Activated CD4-positive, alpha-beta T cell treated with anti-CD3 and anti-CD28 coated beads for 36 hours (primary cell): ENCODE results near the gene DRG1. TPM values are rescaled to one million over a fixed set of nuclear protein-coding genes. Genes with fewer than 3 reads are reported as not detected.
"Not testable (repeated sequence)": the region's sequence is repeated elsewhere in the genome, so short reads cannot be mapped to it uniquely, and the experiment has no call there.

Experiments used
- ATAC-seq: fragments of 200-7000 bp; cut with Tn5 transposase; one replicate; pipeline ENCODE4 v1.10.0; 2021; ENCODE audit warnings: mild to moderate bottlenecking, moderate library complexity
- CTCF ChIA-PET: fragments of 350-600 bp; sonication (Branson Sonifier 250); formaldehyde crosslinking; loops from one replicate; lab custom pipeline; 2021; ENCODE audit warnings: antibody characterized with exemption; lab: Charles Lee
- POLR2A ChIA-PET: fragments of 350-600 bp; sonication (Branson Sonifier 250); formaldehyde crosslinking; loops from one replicate; lab custom pipeline; 2021; ENCODE audit warnings: antibody characterized with exemption, inconsistent platforms; lab: Charles Lee
- DNase-seq: peaks from one replicate; pipeline ENCODE4 v3.0.0-alpha.2; 2020
- H3K27ac Mint-ChIP-seq: one replicate; pipeline ENCODE4 v1.8.0; 2021; ENCODE audit warnings: mixed read lengths
- H3K27me3 Mint-ChIP-seq: one replicate; pipeline ENCODE4 v1.8.0; 2021; ENCODE audit warnings: mixed read lengths
- H3K36me3 Mint-ChIP-seq: one replicate; pipeline ENCODE4 v1.8.0; 2021; ENCODE audit warnings: low read depth, mixed read lengths
- H3K4me1 Mint-ChIP-seq: one replicate; pipeline ENCODE4 v1.8.0; 2021; ENCODE audit warnings: mixed read lengths
- H3K4me3 Mint-ChIP-seq: one replicate; pipeline ENCODE4 v1.8.0; 2021; ENCODE audit warnings: mild to moderate bottlenecking, moderate library complexity, mixed read lengths
- H3K9me3 Mint-ChIP-seq: one replicate; pipeline ENCODE4 v1.8.0; 2021; ENCODE audit warnings: low read depth, mixed read lengths
- intact Hi-C, 2 experiments: fragments of 100-400 bp; cut with DNase I in 1 of 2; cut with micrococcal nuclease in 1 of 2; formaldehyde crosslinking; loops; one replicate each; pipeline versions ENCODE4 v1.14.2 to v1.15.1; 2022 to 2024; cut with DNase I, micrococcal nuclease
- total RNA-seq, 2 experiments: library from RNA; stranded (reverse); gene quantifications; one replicate each; pipeline ENCODE4 v1.2.3, GENCODE V29; 2021

Gene DRG1, protein sequence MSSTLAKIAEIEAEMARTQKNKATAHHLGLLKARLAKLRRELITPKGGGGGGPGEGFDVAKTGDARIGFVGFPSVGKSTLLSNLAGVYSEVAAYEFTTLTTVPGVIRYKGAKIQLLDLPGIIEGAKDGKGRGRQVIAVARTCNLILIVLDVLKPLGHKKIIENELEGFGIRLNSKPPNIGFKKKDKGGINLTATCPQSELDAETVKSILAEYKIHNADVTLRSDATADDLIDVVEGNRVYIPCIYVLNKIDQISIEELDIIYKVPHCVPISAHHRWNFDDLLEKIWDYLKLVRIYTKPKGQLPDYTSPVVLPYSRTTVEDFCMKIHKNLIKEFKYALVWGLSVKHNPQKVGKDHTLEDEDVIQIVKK
- 100 to 1,000 TPM; 104 to 106 TPM for total RNA-seq

DNA sequence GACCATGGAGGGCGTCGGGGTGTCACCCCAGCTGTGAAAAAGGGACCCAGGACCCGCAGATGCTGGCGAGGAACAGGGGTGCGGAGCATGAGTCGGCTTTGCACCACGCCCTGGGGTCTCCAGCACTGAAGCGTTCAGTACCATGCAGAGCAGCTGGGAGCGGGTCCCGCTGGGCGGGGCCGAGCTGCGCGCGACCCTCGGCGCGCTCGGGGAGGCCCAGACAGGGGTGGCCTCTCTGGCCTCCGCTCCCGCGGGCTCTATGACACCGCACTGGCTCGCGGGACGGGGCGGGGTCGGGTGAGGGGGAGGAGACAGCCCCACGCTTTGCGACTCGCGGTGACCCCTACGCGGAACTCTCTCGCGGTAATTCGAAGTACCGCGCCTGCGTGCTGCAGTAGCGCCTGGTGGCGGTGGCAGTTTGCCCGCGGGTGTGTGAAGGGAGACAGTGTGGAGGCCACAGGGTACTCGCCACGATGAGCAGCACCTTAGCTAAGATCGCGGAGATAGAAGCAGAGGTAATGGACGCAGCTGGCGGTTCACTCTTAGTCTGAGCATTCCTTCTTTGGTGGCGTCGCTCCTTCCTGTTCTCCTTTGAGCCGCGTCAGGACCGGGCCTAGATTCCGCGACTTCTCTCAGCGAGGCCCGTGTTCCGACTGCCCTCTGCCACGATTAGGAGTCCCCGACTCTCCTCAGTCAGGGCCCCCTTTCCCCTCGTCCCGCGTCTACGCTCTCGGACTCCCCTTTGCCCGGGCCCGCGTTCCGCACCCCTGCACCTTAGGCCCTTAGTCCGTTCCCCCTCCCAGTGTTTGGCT is at the start of gene DRG1:
Gene DRG1 (plus strand): TSS at position 394 of the 812 bp plus-strand sequence. CDS start 80 bp downstream, at position 474.
- intact Hi-C loops: loop anchor here (1.0 to 5.0 kb wide), 18 partner anchors 53 to 977 kb away; partner anchors contain the start of genes PIK3IP1 (in 2 of the 2), TUG1 (in 2 of the 2), LIMK2 (in 1 of the 2) and MORC2 (in 1 of the 2)
- ATAC-seq: peak; percentile 98
- H3K4me3 Mint-ChIP-seq: peak within 1 kb of the TSS; percentile 99
- POLR2A ChIA-PET: interaction anchor here (1.0 kb wide), 1 partner anchor 53 kb away, joined by 7 read pairs; the partner anchor contains the start of gene PATZ1
- H3K36me3 Mint-ChIP-seq: peaks cover 26% of the 10 kb centered on the region
- peaks cover under 1% of the 10 kb centered on the region for H3K9me3 Mint-ChIP-seq
- H3K27ac Mint-ChIP-seq: peak within 1 kb of the TSS; percentile 91
- DNase-seq: peak; percentile 99
- CTCF ChIA-PET: interaction anchor here (1.0 to 1.1 kb wide), 2 partner anchors 72 to 92 kb away, joined by 3 to 4 read pairs; no protein-coding TSS in a partner anchor
- peaks cover under 1% of the 10 kb centered on the region for H3K27me3 Mint-ChIP-seq
- H3K4me1 Mint-ChIP-seq: peaks cover 18% of the 10 kb centered on the region

DNA sequence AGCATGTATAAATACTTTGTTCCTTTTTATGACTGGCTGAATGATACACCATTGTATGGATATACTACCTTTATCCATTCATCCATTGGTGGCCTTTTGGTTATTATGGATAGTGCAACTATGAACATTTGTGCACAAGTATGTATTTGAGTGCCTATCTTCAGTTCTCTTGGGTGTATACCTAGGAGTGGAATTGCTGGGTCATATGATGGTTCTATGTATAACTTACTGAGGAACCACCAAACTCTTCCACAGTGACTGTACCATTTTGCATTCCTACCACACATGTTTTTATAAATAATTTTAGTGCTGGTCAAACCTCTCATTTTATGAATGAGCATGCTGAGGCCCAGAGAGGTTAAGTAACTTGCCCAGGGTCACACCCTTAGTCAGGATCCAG is 49.4 kb upstream of the DRG1 start:
- H3K4me1 Mint-ChIP-seq: peaks cover 6% of the 10 kb centered on the region
- H3K36me3 Mint-ChIP-seq: peaks cover under 1% of the 10 kb centered on the region
- H3K27ac Mint-ChIP-seq: no peak overlapping the region
- H3K4me3 Mint-ChIP-seq: no peak overlapping the region
- POLR2A ChIA-PET: no interaction called here
- ATAC-seq (no peak), DNase-seq (no peak)
- CTCF ChIA-PET: no interaction called here
- intact Hi-C loops: loop anchor here (5.0 to 10.0 kb wide), 4 partner anchors 58 to 595 kb away; partner anchors contain the start of genes DEPDC5 (in 1 of the 2), PIK3IP1 (in 1 of the 2), PRR14L (in 1 of the 2) and YWHAH (in 1 of the 2)
- H3K9me3 Mint-ChIP-seq: no peaks in the 10 kb centered on the region
- H3K27me3 Mint-ChIP-seq: no peaks in the 10 kb centered on the region

DNA sequence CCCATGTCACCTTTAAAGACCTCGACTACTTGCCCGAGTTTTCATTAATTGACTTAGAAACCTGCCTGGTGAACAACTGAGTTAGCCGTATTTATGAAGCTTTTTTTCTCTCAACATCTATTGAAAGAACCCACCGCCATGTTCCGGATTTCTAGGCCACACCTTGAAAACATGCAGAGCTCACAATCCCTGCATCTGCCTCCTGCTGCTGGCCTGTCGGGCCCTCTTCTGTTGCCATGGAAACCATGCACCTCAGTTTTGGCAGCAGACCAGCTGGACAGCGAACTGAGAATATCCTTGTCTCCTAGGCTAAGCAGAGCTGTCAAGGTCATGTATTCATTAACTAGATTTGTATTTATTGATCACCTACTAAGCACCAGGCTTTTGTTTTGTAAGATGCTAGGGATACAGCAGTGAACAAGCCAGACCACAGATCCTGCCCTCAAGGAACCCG is 49.0 kb upstream of the DRG1 start:
- CTCF ChIA-PET: no interaction called here
- no peak for ATAC-seq

DNA sequence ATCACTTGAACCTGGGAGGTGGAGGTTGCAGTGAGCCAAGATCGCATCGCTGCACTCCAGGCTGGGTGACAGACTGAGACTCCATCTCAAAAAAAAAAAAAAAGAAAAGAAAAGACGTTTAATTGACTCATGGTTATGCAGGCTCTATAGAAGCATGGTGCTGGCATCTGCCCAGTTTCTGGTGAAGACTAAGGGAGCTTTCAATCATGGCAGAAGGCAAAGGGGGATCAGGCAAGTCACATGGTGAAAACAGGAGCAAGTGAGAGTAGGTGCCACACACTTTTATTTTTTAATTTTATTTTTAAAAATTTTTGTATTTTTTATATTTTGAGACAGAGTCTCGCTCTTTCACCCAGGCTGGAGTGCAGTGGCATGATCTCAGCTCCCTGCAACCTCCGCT is 44.9 kb upstream of the DRG1 start:
- Mint-ChIP-seq H3K4me3 (no peak overlapping the region), H3K4me1 (no peaks in the 10 kb centered on the region), H3K27me3 (peaks cover 2% of the 10 kb centered on the region), H3K27ac (no peak overlapping the region), H3K9me3 (no peaks in the 10 kb centered on the region), H3K36me3 (no peaks in the 10 kb centered on the region)
- ChIA-PET POLR2A (no interaction called here), CTCF (no interaction called here)
- no peak for DNase-seq
- ATAC-seq: no peak
- intact Hi-C loops: no loop called here

More for the DNA sequence above, 49.0 kb upstream of the DRG1 start:
- Mint-ChIP-seq H3K36me3 (no peaks in the 10 kb centered on the region), H3K27ac (no peak overlapping the region), H3K27me3 (no peaks in the 10 kb centered on the region), H3K4me3 (no peak overlapping the region), H3K4me1 (peaks cover 6% of the 10 kb centered on the region), H3K9me3 (no peaks in the 10 kb centered on the region)
- POLR2A ChIA-PET: no interaction called here
- no peak for DNase-seq
- intact Hi-C loops: no loop called here

DNA sequence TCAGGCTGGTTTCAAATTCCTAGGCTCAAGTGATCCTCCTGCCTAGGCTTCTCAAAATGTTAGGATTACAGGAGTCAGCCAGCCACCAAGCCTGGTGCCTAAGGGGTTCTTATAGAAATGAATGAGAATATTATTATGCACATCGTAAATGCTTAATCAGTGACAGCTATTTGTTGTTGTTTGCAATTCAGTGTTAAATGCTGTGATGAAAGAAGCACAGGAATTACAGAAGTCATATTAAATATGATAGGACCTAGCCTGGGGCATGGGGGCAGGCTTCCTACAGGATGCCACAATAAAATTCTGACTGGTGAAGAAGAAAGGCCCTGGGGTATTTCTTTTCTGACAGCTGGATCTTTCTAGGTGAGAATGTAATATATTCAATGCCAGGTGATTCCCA is 39.4 kb upstream of the DRG1 start:
- Mint-ChIP-seq H3K27me3 (peaks cover 2% of the 10 kb centered on the region), H3K4me3 (no peak overlapping the region), H3K9me3 (no peaks in the 10 kb centered on the region), H3K4me1 (no peaks in the 10 kb centered on the region), H3K27ac (no peak overlapping the region), H3K36me3 (no peaks in the 10 kb centered on the region)
- no peak for DNase-seq
- ChIA-PET CTCF (no interaction called here), POLR2A (no interaction called here)
- no peak for ATAC-seq
- intact Hi-C loops: no loop called here

DNA sequence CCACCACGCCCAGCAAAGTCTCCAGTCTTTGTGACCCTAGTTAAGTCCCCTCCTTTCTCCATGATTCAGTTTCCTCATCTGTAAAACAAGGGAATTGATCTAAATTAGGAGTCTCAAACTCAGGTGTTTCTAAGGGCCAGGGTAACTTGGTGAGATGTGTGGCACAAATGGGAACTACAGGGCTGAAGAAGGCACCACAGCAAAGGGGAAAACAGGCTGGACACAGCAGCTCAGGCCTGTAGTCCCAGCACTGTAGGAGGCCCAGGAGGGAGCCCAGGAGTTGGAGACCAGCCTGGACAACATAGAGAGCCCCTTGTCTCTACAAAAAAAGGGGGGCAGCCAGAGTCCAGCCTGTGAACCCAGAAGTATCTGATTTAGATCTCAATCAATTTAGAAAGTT is 37.7 kb upstream of the DRG1 start:
- ATAC-seq (no peak), DNase-seq (no peak)
- Mint-ChIP-seq H3K36me3 (no peaks in the 10 kb centered on the region), H3K9me3 (no peaks in the 10 kb centered on the region), H3K27ac (no peak overlapping the region), H3K4me1 (no peaks in the 10 kb centered on the region), H3K27me3 (no peaks in the 10 kb centered on the region), H3K4me3 (no peak overlapping the region)
- CTCF ChIA-PET: no interaction called here
- POLR2A ChIA-PET: no interaction called here
- intact Hi-C loops: no loop called here

DNA sequence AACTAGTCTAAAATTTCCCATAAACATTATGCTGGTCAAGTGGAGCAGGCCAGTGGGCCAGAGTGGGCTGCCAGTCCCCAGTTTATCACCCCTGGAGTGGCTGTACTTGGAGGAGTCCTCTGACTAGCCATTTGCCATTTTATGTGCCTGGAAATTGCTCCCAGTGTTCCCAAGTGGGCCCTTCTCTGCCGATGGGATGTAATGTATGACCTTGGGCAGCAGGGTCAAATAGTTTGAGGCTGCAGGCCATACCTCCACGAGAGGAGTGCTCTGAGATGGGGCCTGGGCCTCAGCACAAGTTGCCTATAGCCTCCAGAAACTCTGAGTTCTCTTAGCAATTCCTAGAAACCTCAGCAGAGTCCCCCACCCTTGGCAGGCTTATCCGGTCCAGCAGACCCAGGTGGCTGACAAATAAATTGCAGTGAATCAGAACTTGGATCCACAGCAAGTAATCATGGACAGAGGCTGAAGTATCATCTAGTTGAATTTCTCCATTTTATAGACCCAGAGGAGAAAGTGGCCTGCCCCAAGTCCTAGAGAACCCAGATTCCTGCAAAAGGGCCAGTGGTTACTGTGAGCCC is 35.4 kb upstream of the DRG1 start:
- CTCF ChIA-PET: no interaction called here
- intact Hi-C loops: no loop called here
- Mint-ChIP-seq H3K27me3 (no peaks in the 10 kb centered on the region), H3K27ac (no peak overlapping the region), H3K4me3 (no peak overlapping the region), H3K9me3 (no peaks in the 10 kb centered on the region), H3K36me3 (no peaks in the 10 kb centered on the region), H3K4me1 (no peaks in the 10 kb centered on the region)
- POLR2A ChIA-PET: interaction anchor here (0.6 kb wide), 1 partner anchor 10 kb away, joined by 4 read pairs; no protein-coding TSS in a partner anchor
- DNase-seq (no peak), ATAC-seq (no peak)

DNA sequence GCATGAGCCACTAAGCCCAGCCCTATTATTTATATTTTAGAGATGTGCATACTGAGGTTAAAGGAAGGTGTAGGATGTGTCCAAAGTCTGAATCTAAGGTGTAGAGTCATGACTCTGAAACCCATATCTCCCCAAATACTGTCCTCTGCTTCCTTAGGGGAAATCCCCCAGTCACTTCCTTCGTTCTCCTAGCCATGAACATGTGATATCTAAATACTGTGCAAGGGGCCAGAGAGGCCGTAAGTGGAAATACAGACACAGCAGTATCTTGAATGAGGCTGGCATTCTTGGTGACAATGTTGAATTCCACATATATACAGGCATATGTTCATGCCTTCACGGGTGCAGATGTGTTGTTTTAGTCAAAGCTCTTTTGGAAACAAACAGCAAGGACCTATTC is 32.0 kb upstream of the DRG1 start:
- no peak for ATAC-seq
- no peaks in the 10 kb centered on the region for H3K9me3 Mint-ChIP-seq

DNA sequence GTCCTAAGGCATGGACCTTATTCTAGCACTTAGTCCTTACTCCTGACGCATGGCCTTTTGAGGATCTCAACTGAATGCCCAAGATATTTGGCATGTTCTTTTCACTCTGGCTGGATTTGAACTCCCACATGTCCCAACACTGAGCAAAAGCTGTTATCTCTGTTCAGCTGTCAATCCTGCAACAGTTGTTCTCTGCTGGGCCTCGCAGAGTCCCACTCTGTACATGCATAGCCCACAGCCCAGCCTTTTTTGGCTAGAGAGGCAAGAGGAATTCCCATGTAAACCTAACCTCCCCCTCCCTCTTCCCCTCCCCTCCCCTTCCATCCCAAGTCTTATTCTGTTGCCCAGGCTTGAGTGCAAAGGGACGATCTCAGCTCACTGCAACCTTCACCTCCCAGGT is 21.8 kb upstream of the DRG1 start:
- no peaks in the 10 kb centered on the region for H3K27me3 Mint-ChIP-seq
- no peaks in the 10 kb centered on the region for H3K9me3 Mint-ChIP-seq
- H3K36me3 Mint-ChIP-seq: no peaks in the 10 kb centered on the region
- H3K4me1 Mint-ChIP-seq: peaks cover 6% of the 10 kb centered on the region
- ATAC-seq (no peak), DNase-seq (no peak)
- POLR2A ChIA-PET: no interaction called here
- H3K27ac Mint-ChIP-seq: no peak overlapping the region
- intact Hi-C loops: no loop called here
- CTCF ChIA-PET: interaction anchor here (1.1 kb wide), 1 partner anchor 10 kb away, joined by 3 read pairs; no protein-coding TSS in a partner anchor
- no peak overlapping the region for H3K4me3 Mint-ChIP-seq

More for the DNA sequence above, 32.0 kb upstream of the DRG1 start:
- intact Hi-C loops: no loop called here
- H3K4me1 Mint-ChIP-seq: no peaks in the 10 kb centered on the region
- no peak for DNase-seq
- H3K36me3 Mint-ChIP-seq: no peaks in the 10 kb centered on the region
- no peaks in the 10 kb centered on the region for H3K27me3 Mint-ChIP-seq
- POLR2A ChIA-PET: no interaction called here
- no peak overlapping the region for H3K27ac Mint-ChIP-seq
- H3K4me3 Mint-ChIP-seq: no peak overlapping the region
- CTCF ChIA-PET: interaction anchor here (0.7 kb wide), 1 partner anchor 10 kb away, joined by 3 read pairs; no protein-coding TSS in a partner anchor

DNA sequence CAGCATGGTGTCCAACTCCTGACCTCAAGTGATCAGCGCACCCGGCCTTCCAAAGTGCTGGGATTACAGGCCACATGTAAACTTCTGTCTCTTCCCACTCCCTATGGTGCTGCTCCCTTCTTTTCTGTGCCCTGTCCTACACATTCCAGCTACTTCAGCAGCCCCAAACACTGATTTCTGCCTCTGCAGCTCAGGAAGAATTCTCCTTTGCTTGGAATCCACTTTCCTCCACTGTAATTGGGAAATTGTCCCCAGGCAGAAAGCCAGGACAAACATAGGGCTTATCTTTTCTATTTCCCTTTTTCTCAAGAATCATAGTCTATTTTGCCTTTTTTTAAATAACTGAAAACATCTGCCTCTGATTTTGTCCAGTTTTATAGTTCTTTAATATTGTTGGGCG is 21.3 kb upstream of the DRG1 start:
- ChIA-PET CTCF (no interaction called here), POLR2A (no interaction called here)
- Mint-ChIP-seq H3K9me3 (no peaks in the 10 kb centered on the region), H3K4me3 (no peak overlapping the region), H3K36me3 (no peaks in the 10 kb centered on the region), H3K27ac (no peak overlapping the region), H3K27me3 (no peaks in the 10 kb centered on the region), H3K4me1 (peaks cover 6% of the 10 kb centered on the region)
- ATAC-seq: no peak
- DNase-seq: no peak
- intact Hi-C loops: no loop called here

DNA sequence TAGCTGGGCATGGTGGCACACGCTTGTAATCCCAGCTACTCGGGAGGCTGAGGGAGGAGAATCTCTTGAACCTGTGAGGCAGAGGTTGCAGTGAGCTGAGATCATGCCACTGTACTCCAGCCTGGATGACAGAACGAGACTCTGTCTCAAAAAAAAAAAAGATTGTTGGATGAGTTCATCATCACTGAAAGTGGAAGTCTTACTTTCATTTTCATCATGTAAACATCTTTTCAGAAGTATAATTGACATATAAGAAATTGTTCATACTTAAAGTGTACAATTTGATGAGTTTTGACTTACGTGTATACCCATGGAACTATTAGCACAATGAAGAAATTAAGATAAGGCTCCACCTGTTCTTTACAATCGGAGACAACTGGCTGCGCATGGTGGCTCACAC is 20.8 kb upstream of the DRG1 start:
- CTCF ChIA-PET, intact Hi-C loops, H3K4me1 Mint-ChIP-seq, H3K36me3 Mint-ChIP-seq, H3K4me3 Mint-ChIP-seq, H3K9me3 Mint-ChIP-seq, POLR2A ChIA-PET, H3K27ac Mint-ChIP-seq, H3K27me3 Mint-ChIP-seq: not testable (repeated sequence)
- DNase-seq (peak; percentile 16), ATAC-seq (peak; percentile 83)
